ENCODE measurements around the gene ZBTB42.

DNA sequence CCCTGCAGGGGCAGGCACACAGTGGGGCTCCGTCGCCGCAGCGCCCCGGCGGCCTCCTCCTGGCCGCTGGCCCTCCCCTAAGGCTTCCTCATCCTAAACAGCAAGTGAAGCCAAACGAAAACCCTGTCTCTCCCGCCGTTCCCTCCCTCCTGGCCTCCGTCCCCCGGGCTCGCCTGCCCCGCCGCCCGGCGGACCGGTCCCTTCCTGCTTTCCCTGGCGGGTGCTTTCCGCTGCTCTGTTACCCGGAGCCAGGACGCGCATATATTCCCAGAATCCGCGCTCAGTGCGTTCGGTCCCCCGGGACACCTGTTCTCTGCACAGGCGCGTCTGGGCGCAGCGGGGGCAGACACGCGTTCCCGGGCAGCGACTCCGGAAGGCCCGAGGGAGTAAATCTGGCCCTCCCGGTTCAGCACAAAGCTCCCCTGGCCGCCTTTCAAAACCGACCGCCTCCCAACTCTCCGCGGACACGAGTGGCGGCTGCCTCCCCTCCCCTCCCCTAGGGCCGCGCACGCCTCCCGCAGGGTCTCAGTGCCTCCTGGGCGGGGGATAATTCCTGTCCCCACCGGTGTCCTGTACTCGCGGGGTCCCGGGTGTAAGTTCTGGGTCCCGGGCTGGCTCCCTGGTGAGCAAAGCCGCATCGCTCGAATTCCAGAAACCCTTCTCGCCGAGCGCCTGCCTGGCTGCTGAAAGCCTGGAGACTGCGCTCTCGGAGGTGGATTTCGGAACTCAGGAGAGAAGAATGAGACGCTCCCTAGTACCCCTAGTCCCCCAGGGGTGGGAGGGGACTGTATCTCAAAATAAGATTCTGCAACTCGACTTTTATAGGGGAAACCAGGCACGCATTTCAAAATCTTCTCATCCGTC, 42.8 kb downstream of the ZBTB42 start:
- TF ChIP-seq RAD21 (IDR thresholded peaks at IDR 0.05; ENCODE audit: low read length) (no peak), NFIC (IDR thresholded peaks at IDR 0.05; ENCODE audit: borderline replicate concordance) (no peak), EP300 (IDR thresholded peaks at IDR 0.05; ENCODE audit: borderline replicate concordance in 1 of 2, low read depth in 1 of 2, low read length in 1 of 2) (no peak), JUND (IDR thresholded peaks at IDR 0.05) (no peak), RCOR1 (IDR thresholded peaks at IDR 0.05; ENCODE audit: low read length) (no peak)
- TF ChIP-seq, protein P1, sequence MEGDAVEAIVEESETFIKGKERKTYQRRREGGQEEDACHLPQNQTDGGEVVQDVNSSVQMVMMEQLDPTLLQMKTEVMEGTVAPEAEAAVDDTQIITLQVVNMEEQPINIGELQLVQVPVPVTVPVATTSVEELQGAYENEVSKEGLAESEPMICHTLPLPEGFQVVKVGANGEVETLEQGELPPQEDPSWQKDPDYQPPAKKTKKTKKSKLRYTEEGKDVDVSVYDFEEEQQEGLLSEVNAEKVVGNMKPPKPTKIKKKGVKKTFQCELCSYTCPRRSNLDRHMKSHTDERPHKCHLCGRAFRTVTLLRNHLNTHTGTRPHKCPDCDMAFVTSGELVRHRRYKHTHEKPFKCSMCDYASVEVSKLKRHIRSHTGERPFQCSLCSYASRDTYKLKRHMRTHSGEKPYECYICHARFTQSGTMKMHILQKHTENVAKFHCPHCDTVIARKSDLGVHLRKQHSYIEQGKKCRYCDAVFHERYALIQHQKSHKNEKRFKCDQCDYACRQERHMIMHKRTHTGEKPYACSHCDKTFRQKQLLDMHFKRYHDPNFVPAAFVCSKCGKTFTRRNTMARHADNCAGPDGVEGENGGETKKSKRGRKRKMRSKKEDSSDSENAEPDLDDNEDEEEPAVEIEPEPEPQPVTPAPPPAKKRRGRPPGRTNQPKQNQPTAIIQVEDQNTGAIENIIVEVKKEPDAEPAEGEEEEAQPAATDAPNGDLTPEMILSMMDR (IDR thresholded peaks at IDR 0.05), result no peak
- TF ChIP-seq, protein P2, sequence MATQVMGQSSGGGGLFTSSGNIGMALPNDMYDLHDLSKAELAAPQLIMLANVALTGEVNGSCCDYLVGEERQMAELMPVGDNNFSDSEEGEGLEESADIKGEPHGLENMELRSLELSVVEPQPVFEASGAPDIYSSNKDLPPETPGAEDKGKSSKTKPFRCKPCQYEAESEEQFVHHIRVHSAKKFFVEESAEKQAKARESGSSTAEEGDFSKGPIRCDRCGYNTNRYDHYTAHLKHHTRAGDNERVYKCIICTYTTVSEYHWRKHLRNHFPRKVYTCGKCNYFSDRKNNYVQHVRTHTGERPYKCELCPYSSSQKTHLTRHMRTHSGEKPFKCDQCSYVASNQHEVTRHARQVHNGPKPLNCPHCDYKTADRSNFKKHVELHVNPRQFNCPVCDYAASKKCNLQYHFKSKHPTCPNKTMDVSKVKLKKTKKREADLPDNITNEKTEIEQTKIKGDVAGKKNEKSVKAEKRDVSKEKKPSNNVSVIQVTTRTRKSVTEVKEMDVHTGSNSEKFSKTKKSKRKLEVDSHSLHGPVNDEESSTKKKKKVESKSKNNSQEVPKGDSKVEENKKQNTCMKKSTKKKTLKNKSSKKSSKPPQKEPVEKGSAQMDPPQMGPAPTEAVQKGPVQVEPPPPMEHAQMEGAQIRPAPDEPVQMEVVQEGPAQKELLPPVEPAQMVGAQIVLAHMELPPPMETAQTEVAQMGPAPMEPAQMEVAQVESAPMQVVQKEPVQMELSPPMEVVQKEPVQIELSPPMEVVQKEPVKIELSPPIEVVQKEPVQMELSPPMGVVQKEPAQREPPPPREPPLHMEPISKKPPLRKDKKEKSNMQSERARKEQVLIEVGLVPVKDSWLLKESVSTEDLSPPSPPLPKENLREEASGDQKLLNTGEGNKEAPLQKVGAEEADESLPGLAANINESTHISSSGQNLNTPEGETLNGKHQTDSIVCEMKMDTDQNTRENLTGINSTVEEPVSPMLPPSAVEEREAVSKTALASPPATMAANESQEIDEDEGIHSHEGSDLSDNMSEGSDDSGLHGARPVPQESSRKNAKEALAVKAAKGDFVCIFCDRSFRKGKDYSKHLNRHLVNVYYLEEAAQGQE (IDR thresholded peaks at IDR 0.05; ENCODE audit: low read depth, low read length), result no peak
